ENCODE data around the gene ZC3H7A.

The ZC3H7A gene

GRCh38 chr16:11768849-11769248, 28.2 kb downstream of the ZC3H7A start:
- DNase-seq: no peak

GRCh38 chr16:11762431-11762830, 34.6 kb downstream of the ZC3H7A start:
- no peak for DNase-seq

- no peak for DNase-seq
Observed at GRCh38 chr16:11759997-11760396, 37.1 kb downstream of the ZC3H7A start.

GRCh38 chr16:11759163-11759834, 37.8 kb downstream of the ZC3H7A start:
- DNase-seq: no peak

- DNase-seq: no peak
Observed at GRCh38 chr16:11757671-11758545, 39.1 kb downstream of the ZC3H7A start.

- DNase-seq: no peak
Observed at GRCh38 chr16:11756248-11756647, 40.8 kb downstream of the ZC3H7A start.

GRCh38 chr16:11755022-11755760, 41.9 kb downstream of the ZC3H7A start:
- DNase-seq: no peak

- DNase-seq: no peak
Observed at GRCh38 chr16:11752856-11753255, 44.2 kb downstream of the ZC3H7A start.

- DNase-seq: no peak
Observed at GRCh38 chr16:11750056-11750455, 47.0 kb downstream of the ZC3H7A start.

GRCh38 chr16:11748404-11749254, 48.4 kb downstream of the ZC3H7A start:
- DNase-seq: no peak

GRCh38 chr16:11747949-11748403, 49.1 kb downstream of the ZC3H7A start:
- DNase-seq: no peak

GRCh38 chr16:11744075-11744470, 53.0 kb downstream of the ZC3H7A start:
- DNase-seq: no peak

- DNase-seq: peak; percentile 57
Observed at GRCh38 chr16:11743308-11744074, 53.6 kb downstream of the ZC3H7A start.

GRCh38 chr16:11742536-11743307, 54.3 kb downstream of the ZC3H7A start, which contains the start of gene TXNDC11:
Gene TXNDC11, minus strand, starts transcription at chr16:11742857. Its CDS starts 127 bp downstream, at chr16:11742730.
- peak; percentile 99 for DNase-seq

- DNase-seq: peak; percentile 48
Observed at GRCh38 chr16:11742093-11742535, 54.9 kb downstream of the ZC3H7A start.

GRCh38 chr16:11740567-11740966, 56.5 kb downstream of the ZC3H7A start:
- DNase-seq: no peak

GRCh38 chr16:11738742-11739544, 58.1 kb downstream of the ZC3H7A start:
- DNase-seq: no peak

- no peak for DNase-seq
Observed at GRCh38 chr16:11737713-11738112, 59.3 kb downstream of the ZC3H7A start.

- DNase-seq: no peak
Observed at GRCh38 chr16:11736903-11737302, 60.2 kb downstream of the ZC3H7A start.

- DNase-seq: no peak
Observed at GRCh38 chr16:11735787-11736186, 61.3 kb downstream of the ZC3H7A start.
